Caco-2 (cell line): ENCODE data around the gene HDAC6. TPM values are rescaled to one million over a fixed set of nuclear protein-coding genes. Genes with fewer than 3 reads are reported as not detected.

ENCODE experiments used
- BruUV-seq: library from RNA; stranded (reverse); fragments of 400-500 nt; replicated peaks from 2 replicates; lab custom pipeline; 2021; lab: Mats Ljungman, UMichigan
- CTCF ChIA-PET: fragments of 300-600 bp; sonication (Branson Sonifier 250); formaldehyde crosslinking; loops from one replicate; lab custom pipeline; 2022; ENCODE audit warnings: antibody characterized with exemption; lab: Charles Lee
- POLR2A ChIA-PET: fragments of 300-600 bp; sonication (Branson Sonifier 250); formaldehyde crosslinking; loops from one replicate; lab custom pipeline; 2022; ENCODE audit warnings: antibody characterized with exemption; lab: Charles Lee
- DNase-seq, 2 experiments: peaks; one replicate each; pipeline versions ENCODE4 v3.0.0 to v3.0.0-alpha.2; 2020 to 2022
- H3K27me3 ChIP-seq: replicated peaks from 2 replicates; pipeline ENCODE4 v1.6.0; 2011; ENCODE audit warnings: low read length; ENCODE audit not compliant: control insufficient read depth, insufficient read depth
- H3K36me3 ChIP-seq: 2 replicates; pipeline ENCODE4 v1.5.1; 2011; ENCODE audit warnings: low read length; ENCODE audit not compliant: control insufficient read depth, insufficient read depth
- H3K4me1 ChIP-seq: fragments of 250-450 bp; sonication (Bioruptor Pico); 2 replicates; pipeline ENCODE4 v1.5.1; 2020; ENCODE audit warnings: mild to moderate bottlenecking
- H3K4me3 ChIP-seq: 2 replicates; pipeline ENCODE4 v1.5.1; 2011; ENCODE audit warnings: low read depth, mild to moderate bottlenecking, control low read depth, low read length
- H3K9me3 ChIP-seq: fragments of 250-450 bp; sonication (Bioruptor Pico); 2 replicates; pipeline ENCODE4 v1.5.1; 2020; ENCODE audit warnings: mild to moderate bottlenecking, moderate library complexity
- H3K27ac Mint-ChIP-seq: one replicate; pipeline ENCODE4 v1.8.0; 2022; ENCODE audit warnings: mixed read lengths; ENCODE audit not compliant: unreplicated experiment
- H3K27me3 Mint-ChIP-seq: one replicate; pipeline ENCODE4 v1.8.0; 2022; ENCODE audit warnings: mixed read lengths; ENCODE audit not compliant: insufficient read depth, unreplicated experiment
- H3K36me3 Mint-ChIP-seq: one replicate; pipeline ENCODE4 v1.8.0; 2022; ENCODE audit warnings: mild to moderate bottlenecking, mixed read lengths; ENCODE audit not compliant: insufficient read depth, unreplicated experiment
- H3K4me1 Mint-ChIP-seq: one replicate; pipeline ENCODE4 v1.8.0; 2022; ENCODE audit warnings: low read depth, mixed read lengths; ENCODE audit not compliant: unreplicated experiment
- H3K4me3 Mint-ChIP-seq: one replicate; pipeline ENCODE4 v1.8.0; 2022; ENCODE audit warnings: mild to moderate bottlenecking, moderate library complexity, mixed read lengths; ENCODE audit not compliant: unreplicated experiment
- H3K9me3 Mint-ChIP-seq: one replicate; pipeline ENCODE4 v1.8.0; 2022; ENCODE audit warnings: mixed read lengths; ENCODE audit not compliant: unreplicated experiment
- CTCF ChIP-seq, 2 experiments: fragments of 200-600 bp in 1 of 2; IDR thresholded peaks; 1 replicate in 1 of 2; 2 replicates in 1 of 2; pipeline versions ENCODE4 v1.5.1 to v1.8.0; 2011 to 2022; ENCODE audit warnings: antibody characterized with exemption in 1 of 2, control low read depth in 1 of 2, inconsistent platforms in 1 of 2, low read depth in 1 of 2, low read length in 1 of 2, mild to moderate bottlenecking in 1 of 2, moderate library complexity in 1 of 2; ENCODE audit not compliant: insufficient read depth in 1 of 2, severe bottlenecking in 1 of 2, unreplicated experiment in 1 of 2
- intact Hi-C: fragments of 100-400 bp; cut with micrococcal nuclease; formaldehyde crosslinking; loops from one replicate; pipeline ENCODE4 v1.10.0; 2022; ENCODE audit not compliant: unreplicated experiment
- total RNA-seq: library from RNA; stranded (reverse); gene quantifications from 2 replicates; pipeline ENCODE4 v1.2.3, GENCODE V29; 2022

The HDAC6 gene
- total RNA-seq, 1 experiment from 2014 or later, result 110 TPM

GRCh38 chrX:48798318-48798717 lies 3.5 kb upstream of the HDAC6 start:
- H3K4me3 ChIP-seq, result no peak overlapping the region
- no peak for TF ChIP-seq CTCF (IDR thresholded peaks at IDR 0.05; ENCODE audit: insufficient read depth in 1 of 2, low read depth in 1 of 2, low read length in 1 of 2, severe bottlenecking in 1 of 2, unreplicated experiment in 1 of 2)
- Mint-ChIP-seq H3K9me3 (no peaks in the 10 kb centered on the region), H3K27me3 (no peaks in the 10 kb centered on the region), H3K36me3 (peaks cover 15% of the 10 kb centered on the region), H3K4me1 (peaks cover 20% of the 10 kb centered on the region), H3K27ac (no peak overlapping the region), H3K4me3 (no peak overlapping the region)
- no peaks in the 10 kb centered on the region for H3K36me3 ChIP-seq
- no peaks in the 10 kb centered on the region for H3K27me3 ChIP-seq
- no TSS peak for BruUV-seq
- no peak for DNase-seq
- ChIA-PET CTCF (no interaction called here), POLR2A (interaction anchor here (0.6 kb wide), 1 partner anchor 100 kb away, joined by 3 read pairs; no protein-coding TSS in a partner anchor)
- H3K9me3 ChIP-seq, result no peaks in the 10 kb centered on the region
- H3K4me1 ChIP-seq, result peaks cover 18% of the 10 kb centered on the region
- intact Hi-C loops, result no loop called here

GRCh38 chrX:48800574-48801279 lies 1.1 kb upstream of the HDAC6 start:
- Mint-ChIP-seq H3K27ac (peak overlapping the region; percentile 99), H3K27me3 (no peaks in the 10 kb centered on the region), H3K36me3 (peaks cover 27% of the 10 kb centered on the region), H3K4me3 (peak overlapping the region; percentile 98), H3K4me1 (peaks cover 20% of the 10 kb centered on the region), H3K9me3 (no peaks in the 10 kb centered on the region)
- Histone ChIP-seq H3K4me3 (peak overlapping the region; percentile 69), H3K4me1 (peaks cover 3% of the 10 kb centered on the region), H3K27me3 (no peaks in the 10 kb centered on the region), H3K36me3 (no peaks in the 10 kb centered on the region; the same call in 1 of the 2 replicates), H3K9me3 (no peaks in the 10 kb centered on the region)
- POLR2A ChIA-PET, result interaction anchor here (1.3 to 1.8 kb wide), 3 partner anchors 63 to 158 kb away, joined by 9 to 22 read pairs (median 9); partner anchors contain the start of gene SLC35A2
- DNase-seq, result no peak
- CTCF ChIA-PET, result interaction anchor here (0.6 to 1.1 kb wide), 2 partner anchors 35 to 355 kb away, joined by 3 to 4 read pairs; partner anchors contain the start of gene PCSK1N
- BruUV-seq, result TSS peak; percentile 95
- intact Hi-C loops, result loop anchor here (5.0 kb wide), 4 partner anchors 38 to 117 kb away; partner anchors contain the start of genes GLOD5, PIM2, PQBP1 and SUV39H1
- no peak for TF ChIP-seq CTCF (IDR thresholded peaks at IDR 0.05; ENCODE audit: insufficient read depth in 1 of 2, low read depth in 1 of 2, low read length in 1 of 2, severe bottlenecking in 1 of 2, unreplicated experiment in 1 of 2)

GRCh38 chrX:48802089-48802904 lies 430 bp downstream of the HDAC6 start:
- H3K36me3 Mint-ChIP-seq, result peaks cover 27% of the 10 kb centered on the region
- CTCF ChIA-PET, result interaction anchor here (0.6 to 1.1 kb wide), 4 partner anchors 10 to 354 kb away, joined by 3 to 4 read pairs (median 3); no protein-coding TSS in a partner anchor

More at GRCh38 chrX:48802089-48802904, 430 bp downstream of the HDAC6 start:
- Histone ChIP-seq H3K27me3 (no peaks in the 10 kb centered on the region), H3K36me3 (no peaks in the 10 kb centered on the region; the same call in 1 of the 2 replicates), H3K4me3 (peak overlapping the region; percentile 58), H3K4me1 (no peaks in the 10 kb centered on the region; the same call in 1 of the 2 replicates), H3K9me3 (no peaks in the 10 kb centered on the region)
- Mint-ChIP-seq H3K27ac (peak overlapping the region; percentile 99), H3K4me1 (peaks cover 20% of the 10 kb centered on the region), H3K9me3 (no peaks in the 10 kb centered on the region), H3K4me3 (peak overlapping the region; percentile 98), H3K27me3 (no peaks in the 10 kb centered on the region)
- intact Hi-C loops, result loop anchor here (1.0 to 5.0 kb wide), 5 partner anchors 40 to 115 kb away; partner anchors contain the start of genes GLOD5, PIM2, PQBP1 and SUV39H1
- no TSS peak for BruUV-seq
- DNase-seq, result peak; percentile 91 to 93
- POLR2A ChIA-PET, result interaction anchor here (0.6 to 1.8 kb wide), 7 partner anchors 65 to 399 kb away, joined by 3 to 22 read pairs (median 7); partner anchors contain the start of genes PQBP1, SLC35A2 and TIMM17B
- no peak for TF ChIP-seq CTCF (IDR thresholded peaks at IDR 0.05; ENCODE audit: insufficient read depth in 1 of 2, low read depth in 1 of 2, low read length in 1 of 2, severe bottlenecking in 1 of 2, unreplicated experiment in 1 of 2)
